Measurements from ENCODE around the gene CLTCL1.

- TF ChIP-seq, protein P1, sequence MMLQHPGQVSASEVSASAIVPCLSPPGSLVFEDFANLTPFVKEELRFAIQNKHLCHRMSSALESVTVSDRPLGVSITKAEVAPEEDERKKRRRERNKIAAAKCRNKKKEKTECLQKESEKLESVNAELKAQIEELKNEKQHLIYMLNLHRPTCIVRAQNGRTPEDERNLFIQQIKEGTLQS (IDR thresholded peaks at IDR 0.05): no peak
- no peak for TF ChIP-seq YY1 (IDR thresholded peaks at IDR 0.05)
- TF ChIP-seq JUND (IDR thresholded peaks at IDR 0.05): no peak
- TF ChIP-seq, protein P2, sequence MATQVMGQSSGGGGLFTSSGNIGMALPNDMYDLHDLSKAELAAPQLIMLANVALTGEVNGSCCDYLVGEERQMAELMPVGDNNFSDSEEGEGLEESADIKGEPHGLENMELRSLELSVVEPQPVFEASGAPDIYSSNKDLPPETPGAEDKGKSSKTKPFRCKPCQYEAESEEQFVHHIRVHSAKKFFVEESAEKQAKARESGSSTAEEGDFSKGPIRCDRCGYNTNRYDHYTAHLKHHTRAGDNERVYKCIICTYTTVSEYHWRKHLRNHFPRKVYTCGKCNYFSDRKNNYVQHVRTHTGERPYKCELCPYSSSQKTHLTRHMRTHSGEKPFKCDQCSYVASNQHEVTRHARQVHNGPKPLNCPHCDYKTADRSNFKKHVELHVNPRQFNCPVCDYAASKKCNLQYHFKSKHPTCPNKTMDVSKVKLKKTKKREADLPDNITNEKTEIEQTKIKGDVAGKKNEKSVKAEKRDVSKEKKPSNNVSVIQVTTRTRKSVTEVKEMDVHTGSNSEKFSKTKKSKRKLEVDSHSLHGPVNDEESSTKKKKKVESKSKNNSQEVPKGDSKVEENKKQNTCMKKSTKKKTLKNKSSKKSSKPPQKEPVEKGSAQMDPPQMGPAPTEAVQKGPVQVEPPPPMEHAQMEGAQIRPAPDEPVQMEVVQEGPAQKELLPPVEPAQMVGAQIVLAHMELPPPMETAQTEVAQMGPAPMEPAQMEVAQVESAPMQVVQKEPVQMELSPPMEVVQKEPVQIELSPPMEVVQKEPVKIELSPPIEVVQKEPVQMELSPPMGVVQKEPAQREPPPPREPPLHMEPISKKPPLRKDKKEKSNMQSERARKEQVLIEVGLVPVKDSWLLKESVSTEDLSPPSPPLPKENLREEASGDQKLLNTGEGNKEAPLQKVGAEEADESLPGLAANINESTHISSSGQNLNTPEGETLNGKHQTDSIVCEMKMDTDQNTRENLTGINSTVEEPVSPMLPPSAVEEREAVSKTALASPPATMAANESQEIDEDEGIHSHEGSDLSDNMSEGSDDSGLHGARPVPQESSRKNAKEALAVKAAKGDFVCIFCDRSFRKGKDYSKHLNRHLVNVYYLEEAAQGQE (IDR thresholded peaks at IDR 0.05): no peak
- no peak for TF ChIP-seq CTCF (IDR thresholded peaks at IDR 0.05; ENCODE audit: low read depth, low read length, missing input control)
- no peak for TF ChIP-seq EGR1 (IDR thresholded peaks at IDR 0.05; ENCODE audit: low read depth in 2 of 2)
- no peak for TF ChIP-seq HNF4A (conservative IDR thresholded peaks at IDR 0.05)
- no peak for TF ChIP-seq MAX (IDR thresholded peaks at IDR 0.05)
- no peak for TF ChIP-seq GABPA (IDR thresholded peaks at IDR 0.05 in 1 of 2, conservative IDR thresholded peaks at IDR 0.05 in 1 of 2)
- no peak for TF ChIP-seq FOXA1 (IDR thresholded peaks at IDR 0.05)
- TF ChIP-seq ZBTB33 (IDR thresholded peaks at IDR 0.05): no peak
Observed at GRCh38 chr22:19330865-19331418, 39.4 kb upstream of the CLTCL1 start.

Data from liver (tissue), 3 donors.